NCI-H1436 (cell line): Measurements from ENCODE around the gene FBXW5.

Source experiments
- DNase-seq: peaks from one replicate; lab custom pipeline; 2025; lab: John Stamatoyannopoulos, UW

Gene FBXW5

DNA sequence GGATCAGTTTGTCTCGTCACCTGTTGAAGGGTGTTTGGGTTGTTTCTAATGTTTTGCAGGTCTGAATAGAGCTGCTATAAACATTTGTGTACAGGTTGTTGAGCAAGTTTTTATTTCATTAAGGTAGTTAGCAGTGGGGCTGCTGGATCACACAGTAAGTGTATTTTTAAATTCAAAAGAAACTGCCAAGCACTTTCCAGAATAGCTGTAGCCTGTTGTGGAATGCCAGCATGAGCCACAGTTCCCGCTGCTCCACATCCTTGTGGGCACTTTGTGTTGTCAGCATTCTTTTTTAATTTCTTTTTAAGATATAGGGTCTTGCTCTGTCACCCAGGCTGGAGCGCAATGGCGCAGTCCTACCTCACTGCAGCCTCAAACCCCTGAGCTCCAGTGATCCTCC, 14.5 kb downstream of the FBXW5 start:
- no peak for DNase-seq

DNA sequence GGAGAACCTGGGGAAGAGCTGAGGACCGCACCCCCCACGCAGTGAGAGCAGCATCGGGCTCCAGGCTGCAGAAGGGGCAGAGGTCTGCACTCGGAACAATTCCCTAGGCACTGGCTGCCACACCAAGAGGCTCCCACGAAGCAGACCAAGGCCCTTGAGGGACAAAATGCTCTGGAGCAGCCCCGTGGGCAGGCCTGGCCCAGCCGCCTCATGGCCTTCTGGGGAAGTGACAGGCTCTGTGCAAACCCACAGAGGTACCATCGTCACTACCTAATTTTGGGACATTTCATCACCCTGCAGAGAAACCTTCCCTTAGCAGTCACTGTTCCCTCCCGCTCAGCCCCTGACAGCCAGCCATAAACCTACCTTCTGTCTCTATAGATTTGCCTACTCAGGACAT, 15.9 kb downstream of the FBXW5 start:
- DNase-seq: no peak

DNA sequence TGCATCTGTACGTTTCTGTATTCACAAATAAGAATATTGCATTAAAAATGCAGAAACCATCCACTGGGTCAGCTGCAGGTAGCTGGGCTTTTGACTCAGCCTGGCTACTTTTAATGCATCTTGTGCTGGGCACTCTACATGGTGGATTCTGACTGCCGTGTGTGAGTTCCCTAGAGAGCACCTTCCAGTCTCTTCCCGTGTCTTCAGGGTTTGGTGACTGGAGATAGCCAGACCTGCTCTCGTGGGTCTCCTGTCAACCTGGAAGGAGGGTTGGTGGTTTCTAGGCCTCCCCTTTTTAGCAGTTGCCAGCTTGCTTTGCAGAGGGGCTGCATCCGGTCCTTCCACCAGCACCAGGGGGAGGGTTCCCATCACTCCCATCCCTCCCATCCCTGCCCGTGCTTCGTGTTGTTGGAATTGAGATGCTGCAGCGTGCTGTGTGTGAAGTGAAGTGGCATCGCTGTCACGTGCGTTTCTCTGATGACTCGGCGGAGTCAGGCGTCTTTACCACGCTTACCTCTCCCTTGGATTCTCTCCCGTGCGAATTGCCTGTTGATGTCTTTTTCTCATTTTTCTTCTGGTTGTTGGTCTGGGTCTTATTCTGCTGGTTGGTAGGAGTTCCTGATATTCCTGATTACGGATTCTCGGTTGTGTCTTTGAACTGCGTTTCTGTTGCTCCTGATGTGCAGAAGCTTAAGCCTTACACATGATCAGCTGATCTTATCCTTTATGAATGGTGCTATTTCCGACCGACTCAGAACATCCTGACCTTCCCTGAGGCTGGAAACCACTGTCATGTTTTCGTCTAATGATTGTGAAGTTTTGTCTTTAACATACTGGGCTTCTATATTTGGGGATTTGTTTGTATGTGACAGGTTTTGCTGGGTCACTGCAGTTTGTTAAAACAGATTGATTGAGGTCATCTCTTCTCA, 16.9 kb downstream of the FBXW5 start:
- no peak for DNase-seq

DNA sequence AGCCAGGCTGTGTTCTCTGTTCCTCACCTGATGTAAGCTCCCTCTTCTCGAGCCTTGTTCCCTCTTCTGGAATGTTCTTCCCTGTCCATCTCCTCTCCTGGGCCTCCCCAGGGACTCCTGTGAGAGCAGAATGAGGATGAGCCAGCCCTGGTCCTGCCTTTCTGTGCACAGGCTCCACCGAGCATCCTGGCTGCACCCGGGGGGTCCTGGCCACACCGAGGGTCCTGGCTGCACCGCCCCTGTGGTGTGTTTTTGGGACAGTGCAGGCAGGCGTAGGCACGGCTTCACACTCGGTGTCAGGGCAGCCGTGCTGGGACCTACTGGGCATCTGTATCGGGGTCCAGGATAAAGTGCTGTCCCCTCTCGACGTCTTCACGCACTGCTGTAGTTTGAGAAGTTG, 17.8 kb downstream of the FBXW5 start:
- no peak for DNase-seq

DNA sequence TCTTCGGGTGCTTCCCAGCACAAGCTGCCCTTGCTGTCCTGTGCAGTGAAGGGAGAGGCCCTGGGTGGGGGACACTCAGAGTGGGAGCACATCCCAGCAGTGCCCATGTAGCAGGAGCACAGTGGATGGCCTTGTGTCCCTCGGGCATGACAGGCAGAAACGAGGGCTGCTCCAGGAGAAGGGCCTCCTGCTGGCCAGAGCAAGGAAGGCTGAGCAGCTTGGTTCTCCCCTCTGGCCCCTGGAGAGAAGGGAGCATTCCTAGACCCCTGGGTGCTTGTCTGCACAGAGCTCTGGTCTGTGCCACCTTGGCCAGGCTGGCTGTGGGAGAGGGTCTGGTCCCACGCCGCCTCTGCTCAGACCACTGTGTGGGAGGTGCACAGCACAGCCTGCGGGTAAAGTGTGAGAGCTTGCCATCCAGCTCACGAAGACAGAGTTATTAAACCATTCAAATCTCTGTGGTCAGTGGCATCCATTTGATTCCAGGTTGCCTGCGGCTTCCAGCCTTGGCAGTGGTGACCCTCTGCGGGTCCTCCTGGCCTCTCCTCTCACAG, 18.3 kb downstream of the FBXW5 start:
- DNase-seq: no peak

DNA sequence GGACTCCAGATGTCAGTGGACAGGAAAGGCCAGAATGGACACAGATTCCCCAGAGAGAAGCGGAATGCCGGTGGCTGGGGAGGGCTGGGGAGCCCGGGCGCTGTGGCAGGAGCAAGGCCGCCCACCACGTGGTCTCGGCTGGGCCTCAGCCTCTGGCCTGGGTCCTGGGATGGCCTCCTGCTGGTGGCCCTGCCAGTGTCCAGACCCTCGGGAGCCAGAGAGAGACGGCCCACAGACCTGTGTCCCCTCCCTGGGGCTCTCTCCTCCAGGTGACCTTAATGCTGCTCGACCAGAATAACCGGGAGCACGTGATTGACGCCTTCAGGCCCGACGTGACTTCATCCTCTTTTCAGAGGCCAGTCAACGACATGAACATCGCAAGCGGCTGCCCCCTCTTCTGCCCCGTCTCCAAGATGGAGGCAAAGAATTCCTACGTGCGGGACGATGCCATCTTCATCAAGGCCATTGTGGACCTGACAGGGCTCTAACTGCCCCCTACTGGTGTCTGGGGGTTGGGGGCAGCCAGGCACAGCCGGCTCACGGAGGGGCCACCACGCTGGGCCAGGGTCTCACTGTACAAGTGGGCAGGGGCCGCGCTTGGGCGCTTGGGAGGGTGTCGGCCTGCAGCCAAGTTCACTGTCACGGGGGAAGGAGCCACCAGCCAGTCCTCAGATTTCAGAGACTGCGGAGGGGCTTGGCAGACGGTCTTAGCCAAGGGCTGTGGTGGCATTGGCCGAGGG, 19.0 kb downstream of the FBXW5 start:
- no peak for DNase-seq

DNA sequence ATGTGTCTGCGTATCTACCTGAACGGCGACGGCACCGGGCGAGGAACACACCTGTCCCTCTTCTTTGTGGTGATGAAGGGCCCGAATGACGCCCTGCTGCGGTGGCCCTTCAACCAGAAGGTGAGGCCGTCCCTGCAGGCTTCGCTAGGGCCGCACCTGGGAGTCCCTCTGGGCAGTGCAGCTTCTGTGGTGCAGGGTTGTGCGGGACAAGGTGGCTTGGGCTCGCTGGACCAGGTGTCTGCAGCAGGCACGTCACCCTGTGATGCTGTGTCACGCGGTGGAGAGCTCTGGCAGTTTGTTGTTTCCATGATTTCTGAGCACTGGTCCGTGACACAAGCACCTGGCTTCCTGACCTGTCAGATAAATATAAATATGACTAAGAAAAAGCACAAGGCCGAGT, 20.7 kb downstream of the FBXW5 start:
- no peak for DNase-seq

DNA sequence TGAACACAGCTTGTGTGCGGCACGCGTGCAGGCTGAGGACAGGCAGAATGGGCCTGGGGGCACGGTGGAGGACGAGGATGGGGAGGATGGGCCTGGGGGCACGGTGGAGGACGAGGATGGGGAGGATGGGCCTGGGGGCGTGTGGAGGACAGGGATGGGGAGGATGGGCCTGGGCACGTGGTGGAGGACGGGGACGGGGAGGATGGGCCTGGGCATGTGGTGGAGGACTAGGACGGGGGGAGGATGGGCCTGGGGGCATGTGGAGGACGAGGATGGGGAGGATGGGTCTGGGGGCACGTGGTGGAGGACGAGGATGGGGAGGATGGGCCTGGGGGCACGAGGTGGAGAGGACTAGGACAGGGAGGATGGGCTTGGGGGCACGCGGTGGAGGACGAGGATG, 22.0 kb downstream of the FBXW5 start:
- DNase-seq: no peak

DNA sequence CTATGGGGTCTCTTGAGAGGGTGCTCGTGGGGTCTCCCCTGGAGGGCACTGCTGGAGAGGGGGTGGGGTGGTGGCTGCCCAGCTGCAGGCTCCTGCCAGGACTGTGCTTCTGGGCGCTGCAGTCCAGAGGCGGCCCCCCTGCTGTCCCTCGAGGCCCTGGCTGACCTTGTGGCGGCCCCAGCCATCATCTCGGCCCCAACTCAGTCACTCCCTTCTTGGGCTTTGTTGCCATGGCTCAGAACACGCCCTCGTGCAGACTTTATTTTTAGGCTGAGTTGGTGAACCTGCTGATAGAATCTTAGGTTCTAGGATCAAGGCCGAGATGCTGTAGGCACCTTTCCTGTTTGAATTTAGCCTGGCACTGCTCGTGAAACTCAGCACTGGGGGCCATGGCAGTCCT, 22.8 kb downstream of the FBXW5 start:
- no peak for DNase-seq

DNA sequence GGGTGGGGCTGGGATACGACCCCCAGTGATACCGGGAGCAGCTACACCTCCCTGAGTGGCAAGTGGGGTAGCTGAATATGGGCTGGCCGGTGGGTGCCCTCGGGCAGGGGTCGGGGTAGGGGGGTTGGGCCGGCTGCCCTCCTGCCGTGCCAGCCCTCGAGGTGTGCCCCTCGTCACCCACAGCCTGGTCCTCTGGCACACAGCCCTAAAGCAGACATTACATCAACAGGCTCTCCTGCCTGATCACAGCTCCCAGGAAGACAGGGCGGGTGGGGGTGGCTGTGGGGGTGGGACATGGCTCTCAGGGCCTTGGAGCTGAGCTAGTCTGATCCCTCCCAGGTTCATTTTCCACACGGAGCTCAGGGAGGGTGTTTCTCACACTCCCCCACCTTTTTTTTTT, 23.2 kb downstream of the FBXW5 start:
- DNase-seq: no peak

DNA sequence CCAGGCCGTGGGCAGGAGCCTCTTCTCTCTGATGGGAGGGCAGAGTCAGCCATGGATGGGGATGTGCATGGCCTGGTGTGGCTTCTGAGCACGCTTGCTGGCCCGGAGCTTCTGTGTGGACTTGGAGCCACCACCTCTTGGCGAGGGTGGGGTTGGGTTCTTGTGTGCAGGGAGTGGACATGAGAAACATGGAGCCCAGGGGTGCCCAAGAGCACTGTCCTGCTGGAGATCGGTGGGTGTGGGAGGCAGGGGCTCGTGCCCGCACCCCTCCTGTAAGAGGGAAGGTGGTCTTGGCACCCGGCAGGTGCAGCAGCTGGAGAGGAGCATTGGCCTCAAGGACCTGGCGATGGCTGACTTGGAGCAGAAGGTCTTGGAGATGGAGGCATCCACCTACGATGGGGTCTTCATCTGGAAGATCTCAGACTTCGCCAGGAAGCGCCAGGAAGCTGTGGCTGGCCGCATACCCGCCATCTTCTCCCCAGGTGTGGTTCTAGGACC, 23.8 kb downstream of the FBXW5 start:
- DNase-seq: no peak

DNA sequence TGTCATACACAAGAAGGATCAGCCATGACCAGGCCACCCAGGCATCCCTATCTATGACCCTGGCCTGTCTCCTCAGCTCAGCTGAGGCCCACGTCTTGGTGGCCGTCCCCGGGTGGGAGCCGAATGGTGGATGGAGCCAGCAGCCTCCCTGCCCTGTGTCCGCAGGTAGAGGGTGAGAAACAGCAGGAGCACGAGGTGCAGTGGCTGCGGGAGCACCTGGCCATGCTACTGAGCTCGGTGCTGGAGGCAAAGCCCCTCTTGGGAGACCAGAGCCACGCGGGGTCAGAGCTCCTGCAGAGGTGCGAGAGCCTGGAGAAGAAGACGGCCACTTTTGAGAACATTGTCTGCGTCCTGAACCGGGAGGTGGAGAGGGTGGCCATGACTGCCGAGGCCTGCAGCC, 24.5 kb downstream of the FBXW5 start:
- DNase-seq: no peak

DNA sequence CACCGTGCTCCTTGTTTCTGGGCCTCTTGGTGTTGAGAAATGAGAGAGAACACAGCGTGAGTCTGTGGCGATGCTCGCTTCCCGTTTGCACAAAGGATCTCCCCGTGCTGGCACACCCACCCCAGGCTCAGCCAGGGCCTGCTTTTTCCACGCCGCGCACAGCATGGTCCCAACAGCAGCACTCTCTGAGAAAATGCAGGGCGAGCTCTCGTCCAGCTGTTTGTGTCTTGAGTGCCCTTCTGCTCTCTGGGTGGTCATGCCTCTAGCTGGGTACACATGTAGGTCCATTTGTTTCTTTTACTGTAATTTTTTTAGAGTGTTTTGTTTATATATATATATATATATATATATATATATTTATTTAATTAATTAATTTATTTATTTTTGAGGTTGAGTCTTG, 26.6 kb downstream of the FBXW5 start:
- no peak for DNase-seq

DNA sequence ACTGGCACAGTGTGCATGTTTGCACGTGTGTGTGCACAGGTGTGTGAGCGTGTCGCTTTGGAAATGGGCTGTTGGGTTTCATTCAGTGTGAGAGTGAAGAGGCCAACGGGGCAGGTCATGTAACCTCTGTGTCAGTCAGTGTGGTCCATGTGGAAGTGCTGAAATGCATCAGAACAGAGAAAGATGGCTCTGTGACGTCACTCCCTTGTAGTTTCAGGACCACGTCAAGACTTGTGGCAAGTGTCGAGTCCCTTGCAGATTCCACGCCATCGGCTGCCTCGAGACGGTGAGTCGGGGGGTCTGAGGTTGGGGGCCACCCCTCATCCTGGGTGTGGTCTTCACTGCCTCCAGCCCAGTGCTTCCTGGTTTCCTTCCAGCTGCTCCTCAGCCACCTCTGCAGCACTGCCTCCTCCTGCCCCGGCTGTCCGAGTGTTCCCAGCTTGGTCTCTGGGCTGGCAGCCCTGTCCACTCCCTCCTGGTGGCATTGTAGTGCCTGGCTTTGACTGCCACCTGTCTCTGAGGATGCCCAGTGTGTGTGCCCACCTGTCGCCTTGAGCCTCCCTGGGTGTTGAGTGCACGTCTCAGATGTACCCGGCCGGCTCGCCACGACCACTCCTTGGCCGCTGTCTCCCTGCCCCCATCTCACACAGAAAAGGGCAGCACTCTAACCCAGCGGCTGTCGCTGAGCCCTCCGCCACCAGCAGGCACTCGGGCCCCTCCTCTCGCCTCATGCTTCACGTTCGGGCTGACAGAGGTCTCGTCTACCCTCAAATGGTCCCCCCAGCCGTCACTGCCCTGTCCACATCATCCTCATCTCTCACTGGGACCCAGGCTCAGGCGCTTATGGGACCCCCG, 28.0 kb downstream of the FBXW5 start:
- DNase-seq: no peak

DNA sequence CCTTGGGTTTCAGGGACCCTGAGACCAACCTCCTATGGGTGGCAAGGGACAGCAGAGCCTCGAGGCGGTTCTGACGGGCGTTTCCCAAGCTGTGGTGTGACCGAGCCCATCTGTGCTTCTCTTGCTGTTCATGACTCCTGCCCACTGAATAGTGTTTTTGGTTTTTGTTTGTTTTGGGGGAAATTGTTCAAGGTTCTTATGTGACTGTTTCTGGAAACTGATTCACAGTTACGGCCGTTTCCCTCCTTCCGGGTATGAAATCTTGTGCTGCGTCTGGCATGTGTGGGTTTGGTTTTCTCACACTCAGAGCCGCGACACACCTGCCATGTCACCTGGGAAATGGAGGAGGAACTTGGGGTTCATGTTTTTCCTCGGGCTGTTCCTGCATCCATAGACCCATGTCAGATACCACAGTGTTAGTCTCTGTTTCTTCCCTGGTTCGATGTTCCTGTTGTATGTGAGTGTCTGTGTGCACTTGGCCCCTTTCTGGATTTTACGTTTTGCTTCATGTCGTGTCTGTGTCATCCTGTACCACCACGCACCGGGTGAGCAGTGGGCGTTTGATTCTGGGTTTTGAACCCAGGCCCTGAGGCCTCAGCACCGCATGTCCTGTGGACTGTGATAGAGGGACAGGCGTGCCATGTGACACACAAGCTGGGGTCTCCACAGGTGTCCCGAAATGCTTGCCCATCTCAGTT, 28.8 kb downstream of the FBXW5 start:
- DNase-seq: no peak

DNA sequence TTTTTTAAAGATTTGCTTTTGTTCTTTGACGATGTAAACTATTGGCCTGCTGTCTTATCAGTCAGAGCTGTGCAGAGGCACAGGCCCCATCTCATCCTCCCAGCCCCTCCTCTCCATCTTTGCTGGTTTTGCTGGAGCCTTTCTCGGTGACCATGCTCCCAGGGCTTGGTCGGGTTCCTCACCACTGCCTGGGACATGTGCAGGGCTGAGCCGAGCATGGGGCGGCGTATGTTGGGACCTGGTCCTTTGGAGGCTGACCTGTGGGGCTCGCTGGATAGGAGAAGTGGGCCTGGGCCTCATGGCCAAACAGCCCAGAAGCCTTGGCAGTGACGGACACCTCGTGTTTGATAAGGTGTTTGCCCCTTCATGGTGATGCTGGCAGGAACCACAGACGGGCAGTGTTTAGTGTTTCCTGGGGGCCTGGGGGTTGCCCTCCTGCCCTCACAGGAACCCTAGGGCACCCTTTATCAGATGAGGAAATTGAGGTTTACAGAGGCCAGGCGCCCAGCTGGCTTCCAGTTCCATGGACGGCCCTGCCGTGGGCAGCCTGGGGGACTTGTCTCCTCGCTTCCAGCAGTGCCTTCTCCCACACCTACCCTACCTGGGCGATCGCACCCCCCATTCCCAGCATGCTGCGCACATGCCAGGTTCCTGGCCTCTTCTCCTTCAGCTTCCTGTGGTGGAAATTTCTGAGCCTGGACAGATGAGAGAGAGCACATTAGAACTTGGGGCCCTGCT, 30.7 kb downstream of the FBXW5 start:
- no peak for DNase-seq

DNA sequence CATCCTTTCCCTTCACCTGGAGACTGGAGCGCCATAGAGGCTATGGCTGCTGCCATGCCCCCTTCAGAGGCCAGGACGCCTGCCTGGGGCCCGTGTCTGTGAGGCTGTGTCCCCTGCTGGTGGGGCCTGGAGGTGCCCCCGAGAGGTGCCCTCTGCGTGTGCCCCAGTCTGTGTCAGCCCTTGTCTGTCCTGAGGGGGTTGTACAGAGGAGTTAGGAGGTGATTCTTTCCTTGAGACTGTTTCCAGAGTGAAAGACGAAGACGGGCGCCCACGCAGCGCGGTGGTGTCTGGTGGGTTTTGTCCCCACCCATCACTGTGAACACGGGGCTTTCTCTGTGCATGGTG, 33.7 kb downstream of the FBXW5 start:
- no peak for DNase-seq

DNA sequence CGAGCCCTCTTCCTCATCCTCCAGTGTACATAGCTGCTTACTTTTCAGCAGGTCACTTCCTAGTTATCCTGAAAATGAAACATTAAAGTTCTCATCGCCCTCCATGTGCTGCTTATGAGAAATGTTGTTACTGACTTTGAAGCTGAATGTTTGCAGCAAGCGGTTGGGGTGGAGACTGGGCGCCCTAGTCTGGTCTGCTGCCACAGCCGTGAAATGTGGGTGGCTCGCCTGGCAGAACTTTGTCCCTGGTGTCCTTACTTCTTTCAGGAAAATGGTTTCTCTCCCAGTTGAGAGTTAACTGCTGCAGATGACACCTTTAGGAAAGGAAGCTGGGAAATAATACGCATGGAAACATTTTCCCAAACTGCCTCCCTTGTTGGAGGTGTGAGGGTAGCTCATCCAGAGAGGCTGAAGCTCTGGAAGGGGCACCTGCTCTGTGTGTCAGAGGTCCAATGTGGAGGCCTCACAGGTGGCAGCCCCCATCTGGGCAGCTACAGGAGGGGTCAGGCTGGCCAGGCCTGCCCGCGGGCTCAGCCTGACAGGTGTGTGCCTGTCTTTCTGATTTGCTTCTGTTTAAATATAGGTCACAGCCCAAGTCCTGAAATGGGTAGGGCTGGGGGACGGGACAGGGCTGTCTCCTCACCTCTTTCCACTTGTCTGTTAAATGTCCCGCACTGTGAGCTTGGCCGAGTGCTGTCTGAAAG, 34.2 kb downstream of the FBXW5 start:
- no peak for DNase-seq

DNA sequence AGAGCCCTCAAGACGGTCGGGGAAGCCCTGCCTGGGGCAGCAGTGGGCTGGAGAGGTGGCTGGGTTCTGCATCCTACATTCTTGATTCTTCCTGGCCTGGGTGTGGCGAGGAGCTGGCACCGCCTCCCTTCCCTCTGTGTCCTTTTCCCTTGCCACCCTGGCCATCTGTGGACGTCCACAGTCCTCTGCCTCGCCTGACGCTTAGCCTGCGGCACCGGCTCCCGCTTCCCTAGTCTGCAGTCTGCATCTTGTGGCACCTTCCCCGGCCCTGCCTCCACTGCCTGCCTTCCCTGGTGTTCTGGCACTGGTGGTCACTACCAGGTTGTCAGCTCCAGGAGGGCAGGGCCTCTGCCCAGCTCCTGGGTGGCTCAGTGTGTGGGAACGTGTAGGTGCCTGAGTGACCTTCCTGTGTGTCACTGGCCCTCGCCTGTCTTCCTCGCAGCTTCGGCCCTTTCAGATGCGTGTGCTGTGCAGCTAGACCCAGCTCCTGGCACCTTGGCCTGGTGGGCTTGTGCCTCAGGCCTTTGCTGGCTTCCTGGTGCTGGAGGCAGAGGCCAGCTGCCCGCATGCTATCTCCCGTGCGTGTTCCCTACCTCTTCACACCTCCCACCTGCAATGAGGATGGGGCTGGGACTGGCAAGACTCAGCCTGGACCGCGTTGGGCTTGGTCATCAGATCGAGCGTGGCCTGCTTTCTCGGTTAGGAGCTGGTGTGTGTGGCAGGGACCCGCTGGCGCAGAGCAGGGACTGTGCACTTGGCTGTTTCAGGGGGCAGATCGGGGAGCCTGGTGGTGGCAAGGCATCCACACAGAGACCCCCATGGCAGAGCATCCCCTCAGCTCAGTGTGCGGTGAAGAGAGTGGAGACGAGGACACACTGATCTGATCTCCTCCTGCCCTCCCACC, 37.3 kb downstream of the FBXW5 start:
- no peak for DNase-seq
